HEK293 (cell line): ENCODE results near the gene TACC2.

Source experiments
- CTCF ChIA-PET: fragments of 350-600 bp; formaldehyde crosslinking; extraction: SDS; loops from one replicate; lab custom pipeline; 2021; ENCODE audit warnings: antibody characterized with exemption; lab: Yijun Ruan, JAX
- POLR2A ChIA-PET: fragments of 300-600 bp; formaldehyde crosslinking; extraction: SDS; loops from one replicate; lab custom pipeline; 2020; ENCODE audit warnings: antibody characterized with exemption, inconsistent platforms; lab: Yijun Ruan, JAX
- H3K27ac ChIP-seq: fragments of 200-500 bp; sonication (Bioruptor generic); 2 replicates; pipeline ENCODE4 v1.5.1; 2014; ENCODE audit warnings: low read depth, low read length, control low read depth, inconsistent platforms; ENCODE audit errors: extremely low read depth
- H3K36me3 ChIP-seq, 2 experiments: fragments of 200-500 bp in 1 of 2; sonication (Bioruptor generic) in 1 of 2; 1 replicate in 1 of 2; 2 replicates in 1 of 2; pipeline ENCODE4 v1.5.1; 2014 to 2017; ENCODE audit warnings: inconsistent platforms in 2 of 2, low read length in 2 of 2; ENCODE audit not compliant: control insufficient read depth in 2 of 2, insufficient read depth in 1 of 2
- H3K4me1 ChIP-seq: fragments of 200-500 bp; sonication (Bioruptor generic); 2 replicates; pipeline ENCODE4 v1.5.1; 2014; ENCODE audit warnings: mild to moderate bottlenecking, low read length, inconsistent platforms; ENCODE audit not compliant: control insufficient read depth, insufficient read depth
- H3K4me3 ChIP-seq: 2 replicates; pipeline ENCODE4 v1.5.1; 2011; ENCODE audit warnings: low read depth, mild to moderate bottlenecking, control low read depth, low read length, moderate library complexity
- H3K9me3 ChIP-seq: fragments of 200-500 bp; sonication (Bioruptor generic); 2 replicates; pipeline ENCODE4 v1.5.1; 2014; ENCODE audit warnings: low read depth, low read length, inconsistent platforms; ENCODE audit not compliant: control insufficient read depth, insufficient read depth
- HOXC10 ChIP-seq: sonication (generic); formaldehyde crosslinking; IDR thresholded peaks from 2 replicates; pipeline ENCODE4 v1.8.1; 2023; ENCODE audit warnings: mild to moderate bottlenecking, missing genetic modification reagents
- HOXD13 ChIP-seq: sonication (generic); formaldehyde crosslinking; IDR thresholded peaks from 2 replicates; pipeline ENCODE4 v1.8.0; 2022; ENCODE audit warnings: missing genetic modification reagents, borderline replicate concordance
- MZF1 ChIP-seq: fragments of 450-650 bp; formaldehyde crosslinking; IDR thresholded peaks from 2 replicates; pipeline ENCODE4 v1.5.1; 2017; ENCODE audit warnings: missing biosample characterization, missing genetic modification characterization, borderline replicate concordance
- PRDM10 ChIP-seq: fragments of 450-650 bp; formaldehyde crosslinking; IDR thresholded peaks from 2 replicates; pipeline ENCODE4 v1.5.1; 2016; ENCODE audit warnings: missing biosample characterization, missing genetic modification characterization
- REST ChIP-seq: fragments of 450-650 bp; formaldehyde crosslinking; IDR thresholded peaks from 2 replicates; pipeline ENCODE4 v1.5.1; 2016; ENCODE audit warnings: missing biosample characterization, missing genetic modification characterization
- SCRT2 ChIP-seq: fragments of 450-650 bp; formaldehyde crosslinking; IDR thresholded peaks from 2 replicates; pipeline ENCODE4 v1.5.1; 2016; ENCODE audit warnings: missing biosample characterization, missing genetic modification characterization
- ZBTB10 ChIP-seq: fragments of 450-650 bp; formaldehyde crosslinking; IDR thresholded peaks from 2 replicates; pipeline ENCODE4 v1.5.1; 2016; ENCODE audit warnings: missing biosample characterization, missing genetic modification characterization
- ZBTB11 ChIP-seq: fragments of 450-650 bp; formaldehyde crosslinking; conservative IDR thresholded peaks from 2 replicates; pipeline ENCODE4 v1.5.1; 2016; ENCODE audit warnings: low read depth, missing biosample characterization, missing genetic modification characterization
- ZBTB21 ChIP-seq: fragments of 450-650 bp; formaldehyde crosslinking; IDR thresholded peaks from 2 replicates; pipeline ENCODE4 v1.5.1; 2017; ENCODE audit warnings: missing biosample characterization, missing genetic modification characterization
- ZEB2 ChIP-seq: fragments of 450-650 bp; formaldehyde crosslinking; IDR thresholded peaks from 2 replicates; pipeline ENCODE4 v1.5.1; 2016; ENCODE audit warnings: missing biosample characterization, missing genetic modification characterization
- ZIC2 ChIP-seq: fragments of 450-650 bp; formaldehyde crosslinking; IDR thresholded peaks from 2 replicates; pipeline ENCODE4 v1.5.1; 2016; ENCODE audit warnings: missing biosample characterization, missing genetic modification characterization
- ZNF114 ChIP-seq: fragments of 450-650 bp; formaldehyde crosslinking; IDR thresholded peaks from 2 replicates; pipeline ENCODE4 v1.5.0; 2017; ENCODE audit warnings: missing biosample characterization, missing genetic modification characterization
- ZNF140 ChIP-seq: fragments of 450-650 bp; formaldehyde crosslinking; IDR thresholded peaks from 2 replicates; pipeline ENCODE4 v1.5.1; 2016; ENCODE audit warnings: missing biosample characterization, missing genetic modification characterization
- ZNF174 ChIP-seq: fragments of 450-650 bp; formaldehyde crosslinking; IDR thresholded peaks from 2 replicates; pipeline ENCODE4 v1.5.0; 2017; ENCODE audit warnings: missing biosample characterization, mild to moderate bottlenecking, missing genetic modification characterization
- ZNF335 ChIP-seq: fragments of 450-650 bp; formaldehyde crosslinking; conservative IDR thresholded peaks from 2 replicates; pipeline ENCODE4 v1.5.1; 2016; ENCODE audit warnings: missing biosample characterization, missing genetic modification characterization
- ZNF639 ChIP-seq: fragments of 450-650 bp; formaldehyde crosslinking; IDR thresholded peaks from 2 replicates; pipeline ENCODE4 v1.5.1; 2016; ENCODE audit warnings: missing biosample characterization, missing genetic modification characterization
- ZNF701 ChIP-seq: fragments of 450-650 bp; formaldehyde crosslinking; IDR thresholded peaks from 2 replicates; pipeline ENCODE4 v1.5.1; 2016; ENCODE audit warnings: missing biosample characterization, missing genetic modification characterization
- ZNF791 ChIP-seq: fragments of 450-650 bp; formaldehyde crosslinking; IDR thresholded peaks from 2 replicates; pipeline ENCODE4 v1.5.1; 2016; ENCODE audit warnings: missing biosample characterization, missing genetic modification characterization
- ZXDB ChIP-seq: fragments of 450-650 bp; formaldehyde crosslinking; IDR thresholded peaks from 2 replicates; pipeline ENCODE4 v1.5.1; 2016; ENCODE audit warnings: missing biosample characterization, missing genetic modification characterization

TACC2 gene

GRCh38 chr10:122086416-122087240 lies 97.7 kb downstream of the TACC2 start:
- Histone ChIP-seq H3K4me1 (no peaks in the 10 kb centered on the region), H3K27ac (no peak overlapping the region), H3K4me3 (no peak overlapping the region), H3K36me3 (no peaks in the 10 kb centered on the region), H3K9me3 (no peaks in the 10 kb centered on the region)
- ChIA-PET CTCF (interaction anchor here (0.5 to 0.7 kb wide), 2 partner anchors 15 to 875 kb away, joined by 4 read pairs; no protein-coding TSS in a partner anchor), POLR2A (no interaction called here)
- TF ChIP-seq HOXC10 (no peak), REST (tag by site-specific recombination) (no peak), ZBTB10 (tag by site-specific recombination) (no peak), ZEB2 (tag by site-specific recombination) (no peak), ZNF114 (no peak), ZNF701 (no peak), HOXD13 (CRISPR knock-in tag) (no peak), ZIC2 (tag by site-specific recombination) (peak; percentile 34; the same call in 1 of the 2 replicates), ZBTB21 (no peak), SCRT2 (tag by site-specific recombination) (peak; percentile 74), ZNF791 (no peak), ZNF639 (tag by site-specific recombination) (no peak)

GRCh38 chr10:122087436-122087835 lies 98.5 kb downstream of the TACC2 start:
- ChIA-PET POLR2A (no interaction called here), CTCF (no interaction called here)
- H3K9me3 ChIP-seq: no peaks in the 10 kb centered on the region
- no peak overlapping the region for H3K4me3 ChIP-seq
- no peaks in the 10 kb centered on the region for H3K4me1 ChIP-seq
- no peaks in the 10 kb centered on the region for H3K36me3 ChIP-seq
- H3K27ac ChIP-seq: no peak overlapping the region
- TF ChIP-seq PRDM10 (tag by site-specific recombination) (peak; percentile 58; the same call in 1 of the 2 replicates), MZF1 (tag by site-specific recombination) (no peak), ZBTB11 (tag by site-specific recombination) (no peak), ZNF140 (tag by site-specific recombination) (no peak), ZNF335 (peak; percentile 87), ZNF174 (tag by site-specific recombination) (no peak), ZXDB (no peak)
